Measurements from ENCODE around the gene HERC2. TPM values are rescaled to one million over a fixed set of nuclear protein-coding genes. Genes with fewer than 3 reads are reported as not detected.

The HERC2 gene
- total and polyA plus RNA-seq, 7 donors, result 23.9 to 59.7 (median 41.1) TPM

DNA sequence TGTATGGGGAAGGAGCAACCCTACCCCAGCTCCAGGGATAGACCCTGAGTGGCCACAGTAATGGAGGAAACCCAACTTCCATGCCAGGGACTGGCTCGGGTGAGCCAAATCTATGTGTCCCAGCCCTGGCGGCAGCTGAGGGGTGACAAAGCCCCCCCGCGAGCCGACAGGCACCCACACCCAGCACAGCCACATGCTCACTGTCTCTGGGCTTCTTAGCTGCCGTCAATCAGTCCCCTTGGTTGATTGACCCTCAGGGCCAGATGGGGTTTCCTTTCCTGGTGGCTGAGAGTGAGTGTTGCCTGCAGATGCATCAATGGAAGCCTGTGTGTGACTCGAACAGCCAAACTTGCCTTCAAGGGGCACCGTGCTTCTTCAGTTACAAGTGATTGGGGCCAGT is 220.8 kb downstream of the HERC2 start:
- Histone ChIP-seq H3K4me1 (peaks cover 7% of the 10 kb centered on the region), H3K27me3 (ENCODE audit: insufficient read depth in 3 of 3, low read length in 2 of 3) (peaks cover 0 to 67% (median 23%) of the 10 kb centered on the region in 3 donors), H3K4me3 (no peak overlapping the region), H3K36me3 (ENCODE audit: insufficient read depth in 1 of 2, low read depth in 1 of 2) (no peaks in the 10 kb centered on the region), H3K9me3 (no peaks in the 10 kb centered on the region), H3K27ac (no peak overlapping the region)
- DNase-seq (no peak), ATAC-seq (no peak)
- 54 to 72% (median 67%) methylated on average over 7 to 8 of the region's 8 CpGs for WGBS, 3 donors
- intact Hi-C loops (cut with DNase I), result no loop called here
- TF ChIP-seq, protein P1, sequence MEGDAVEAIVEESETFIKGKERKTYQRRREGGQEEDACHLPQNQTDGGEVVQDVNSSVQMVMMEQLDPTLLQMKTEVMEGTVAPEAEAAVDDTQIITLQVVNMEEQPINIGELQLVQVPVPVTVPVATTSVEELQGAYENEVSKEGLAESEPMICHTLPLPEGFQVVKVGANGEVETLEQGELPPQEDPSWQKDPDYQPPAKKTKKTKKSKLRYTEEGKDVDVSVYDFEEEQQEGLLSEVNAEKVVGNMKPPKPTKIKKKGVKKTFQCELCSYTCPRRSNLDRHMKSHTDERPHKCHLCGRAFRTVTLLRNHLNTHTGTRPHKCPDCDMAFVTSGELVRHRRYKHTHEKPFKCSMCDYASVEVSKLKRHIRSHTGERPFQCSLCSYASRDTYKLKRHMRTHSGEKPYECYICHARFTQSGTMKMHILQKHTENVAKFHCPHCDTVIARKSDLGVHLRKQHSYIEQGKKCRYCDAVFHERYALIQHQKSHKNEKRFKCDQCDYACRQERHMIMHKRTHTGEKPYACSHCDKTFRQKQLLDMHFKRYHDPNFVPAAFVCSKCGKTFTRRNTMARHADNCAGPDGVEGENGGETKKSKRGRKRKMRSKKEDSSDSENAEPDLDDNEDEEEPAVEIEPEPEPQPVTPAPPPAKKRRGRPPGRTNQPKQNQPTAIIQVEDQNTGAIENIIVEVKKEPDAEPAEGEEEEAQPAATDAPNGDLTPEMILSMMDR (IDR thresholded peaks at IDR 0.05), result no peak

DNA sequence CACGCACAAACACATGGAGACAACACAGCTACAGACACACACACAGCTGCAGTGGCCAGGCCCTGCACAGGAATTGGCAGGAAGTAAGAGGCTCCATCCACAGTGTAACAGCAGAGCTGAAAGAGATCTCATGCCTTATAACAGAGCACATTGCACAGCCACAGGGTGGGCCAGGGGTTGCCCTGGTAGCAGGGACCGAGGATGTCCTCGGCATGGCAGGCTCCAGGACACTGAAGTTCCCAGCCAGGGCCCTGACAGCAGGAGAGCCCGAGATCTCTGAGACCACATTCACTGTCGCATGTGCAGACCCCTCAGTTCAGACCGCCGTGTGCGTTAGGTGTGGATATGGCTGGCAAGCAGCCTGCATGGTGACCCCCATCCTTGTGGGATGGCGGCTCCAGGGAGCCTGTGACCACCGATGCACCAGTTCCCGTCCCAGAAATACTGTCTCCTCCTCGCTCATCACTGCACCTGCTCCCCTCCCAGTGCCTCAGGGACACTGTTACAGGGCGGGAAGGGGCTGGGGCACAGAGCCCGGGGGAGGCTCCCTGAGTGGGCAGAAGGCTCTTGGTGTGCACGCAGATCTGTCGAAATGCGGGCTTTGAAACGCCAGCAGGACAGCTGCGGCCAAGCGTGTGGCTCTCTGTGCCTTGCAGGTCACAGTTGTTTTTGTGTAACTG is 221.3 kb downstream of the HERC2 start:
- peaks cover 9% of the 10 kb centered on the region for H3K4me1 ChIP-seq
- intact Hi-C loops (cut with DNase I), result no loop called here
- TF ChIP-seq, protein P1 (IDR thresholded peaks at IDR 0.05), result no peak
- H3K36me3 ChIP-seq (ENCODE audit: insufficient read depth in 1 of 2, low read depth in 1 of 2), result no peaks in the 10 kb centered on the region
- peaks cover 0 to 71% (median 20%) of the 10 kb centered on the region in 3 donors for H3K27me3 ChIP-seq (ENCODE audit: insufficient read depth in 3 of 3, low read length in 2 of 3)
- no peaks in the 10 kb centered on the region for H3K9me3 ChIP-seq
- 66 to 76% (median 71%) methylated on average over 20 of the region's 20 CpGs for WGBS, 3 donors
- no peak for ATAC-seq
- H3K27ac ChIP-seq, result no peak overlapping the region
- no peak overlapping the region for H3K4me3 ChIP-seq
- no peak for DNase-seq

DNA sequence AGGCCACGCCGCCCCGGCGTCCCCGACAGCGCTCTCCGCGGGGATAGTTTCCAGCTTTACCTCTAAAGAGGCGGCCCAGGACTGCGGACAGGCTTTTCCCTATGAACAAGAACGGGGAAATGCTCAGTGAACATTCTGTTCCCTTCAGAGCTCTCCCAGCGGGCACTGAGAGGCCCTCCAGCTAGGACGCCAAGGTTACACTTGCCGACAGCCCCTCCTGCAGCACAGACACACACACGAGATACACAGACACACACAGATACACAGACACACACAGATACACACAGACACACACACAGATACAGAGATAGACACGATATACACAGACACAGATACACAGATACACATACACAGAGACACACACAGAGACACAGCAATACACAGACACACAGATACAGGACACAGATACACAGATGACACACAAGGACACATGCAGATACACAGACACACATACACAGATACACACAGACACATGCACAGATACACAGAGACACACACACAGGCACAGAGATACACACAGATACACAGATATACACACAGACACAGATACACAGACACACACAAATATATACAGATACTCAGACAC is 222.3 kb downstream of the HERC2 start:
- peak overlapping the region; percentile 50 for H3K4me3 ChIP-seq
- H3K27me3 ChIP-seq (ENCODE audit: insufficient read depth in 3 of 3, low read length in 2 of 3), result peaks cover 0 to 80% (median 11%) of the 10 kb centered on the region in 3 donors
- no peaks in the 10 kb centered on the region for H3K36me3 ChIP-seq (ENCODE audit: insufficient read depth in 1 of 2, low read depth in 1 of 2)
- ATAC-seq (no peak), DNase-seq (no peak)
- no peak overlapping the region for H3K27ac ChIP-seq
- TF ChIP-seq, protein P1 (IDR thresholded peaks at IDR 0.05), result no peak
- 9 to 16% (median 11%) methylated on average over 13 to 16 of the region's 16 CpGs for WGBS, 3 donors
- no peaks in the 10 kb centered on the region for H3K9me3 ChIP-seq
- H3K4me1 ChIP-seq, result peaks cover 12% of the 10 kb centered on the region
- intact Hi-C loops (cut with DNase I), result no loop called here

DNA sequence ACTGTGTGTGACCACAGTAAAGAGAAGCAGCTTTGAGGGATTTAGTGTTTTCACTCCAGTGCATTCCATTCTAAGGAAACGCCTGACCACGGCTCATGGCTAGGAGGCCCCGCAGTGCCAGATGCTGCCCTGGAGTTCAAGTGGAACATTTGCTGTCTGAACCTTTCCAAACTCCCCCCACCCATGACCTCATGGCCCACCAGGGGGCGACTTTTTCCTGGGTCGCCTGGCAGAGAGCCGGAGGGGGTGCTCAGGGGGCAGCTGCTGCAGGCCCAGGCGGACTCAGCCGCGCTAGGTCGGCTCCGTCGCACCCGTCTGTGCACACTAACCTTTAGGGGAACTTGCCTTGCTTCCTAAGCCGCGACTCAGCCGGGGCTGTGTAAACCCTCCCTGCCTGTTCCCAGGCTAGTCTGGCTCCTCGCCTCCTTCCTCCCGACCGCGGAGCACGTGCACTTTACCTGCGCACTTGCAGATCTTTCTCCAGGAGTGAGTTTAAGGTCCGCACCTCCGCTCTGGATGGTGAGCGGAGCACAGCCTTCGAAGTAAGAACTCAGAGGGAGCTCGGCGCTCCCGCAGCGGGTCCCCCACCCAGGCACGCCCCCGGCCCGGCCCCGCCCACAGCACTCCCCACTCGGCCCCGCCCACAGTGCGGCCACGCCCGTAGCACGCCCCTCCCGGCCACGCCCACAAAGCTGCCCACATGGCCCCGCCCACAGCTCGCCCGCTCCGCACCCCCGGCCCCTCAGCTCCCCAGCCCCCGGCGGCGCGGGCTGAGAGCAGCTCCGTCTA is 223.0 kb downstream of the HERC2 start, which contains the start of gene OCA2:
OCA2 (minus strand) TSS at position 550 of the 789 bp plus-strand sequence. CDS start 17,441 bp downstream, outside the sequence.
- Histone ChIP-seq H3K36me3 (ENCODE audit: insufficient read depth in 1 of 2, low read depth in 1 of 2) (no peaks in the 10 kb centered on the region), H3K27me3 (ENCODE audit: insufficient read depth in 3 of 3, low read length in 2 of 3) (peaks cover 0 to 83% (median 15%) of the 10 kb centered on the region in 3 donors), H3K4me1 (peaks cover 12% of the 10 kb centered on the region), H3K27ac (no peak within 1 kb of the TSS), H3K9me3 (no peaks in the 10 kb centered on the region), H3K4me3 (peak within 1 kb of the TSS; percentile 50)
- intact Hi-C loops (cut with DNase I), result no loop called here
- TF ChIP-seq, protein P1 (IDR thresholded peaks at IDR 0.05), result no peak
- DNase-seq (peak; percentile 55 to 77), ATAC-seq (peak in 3 of 4 donors; percentile 43 to 54 (median 51))
- 5 to 7% (median 7%) methylated on average over 46 to 52 of the region's 52 CpGs for WGBS, 3 donors

Measured in psoas muscle (tissue), 8 donors.